GM23248 (cell line): ENCODE results near the gene HRK.

Experiments used
- EZH2 ChIP-seq: fragments of 200-600 bp; sonication (generic); IDR thresholded peaks from 2 replicates; pipeline ENCODE4 v1.6.1; 2018; ENCODE audit warnings: antibody characterized with exemption, mild to moderate bottlenecking; ENCODE audit not compliant: insufficient read depth, poor library complexity, severe bottlenecking
- EZH2phosphoT487 ChIP-seq: fragments of 200-600 bp; sonication (generic); IDR thresholded peaks from 2 replicates; pipeline ENCODE4 v1.6.1; 2018; ENCODE audit warnings: antibody characterized with exemption, moderate library complexity, mild to moderate bottlenecking, low read depth; ENCODE audit not compliant: insufficient read depth

GRCh38 chr12:116870306-116870705 lies 10.9 kb downstream of the HRK start:
- TF ChIP-seq EZH2 (no peak), EZH2phosphoT487 (no peak)
